Measurements from ENCODE around the gene PTH1R.

- TF ChIP-seq POLR2AphosphoS5 (IDR thresholded peaks at IDR 0.05; ENCODE audit: borderline replicate concordance, low read depth, low read length) = no peak
- TF ChIP-seq EZH2 (IDR thresholded peaks at IDR 0.05) = no peak
Observed at GRCh38 chr3:46938118-46938517, 60.6 kb downstream of the PTH1R start.
